GM19324 (cell line): ENCODE data around the gene CEP83.

Source experiments
- ATAC-seq: cut with Tn5 transposase; IDR thresholded peaks from one replicate; pipeline ENCODE4 v1.9.1; 2021; ENCODE audit warnings: mild to moderate bottlenecking, moderate library complexity; ENCODE audit not compliant: unreplicated experiment, low FRiP score

CEP83 gene

GRCh38 chr12:94386422-94386821 is 73.2 kb downstream of the CEP83 start:
- ATAC-seq: no peak

- no peak for ATAC-seq
These were observed 75.6 kb downstream of the CEP83 start for GRCh38 chr12:94384030-94384429.

- no peak for ATAC-seq
These were observed 79.2 kb downstream of the CEP83 start for GRCh38 chr12:94380507-94380906.

GRCh38 chr12:94379479-94380113 is 80.1 kb downstream of the CEP83 start:
- ATAC-seq: no peak

GRCh38 chr12:94377599-94377998 is 82.1 kb downstream of the CEP83 start:
- no peak for ATAC-seq

- ATAC-seq: no peak
These were observed 85.5 kb downstream of the CEP83 start for GRCh38 chr12:94374124-94374523.

GRCh38 chr12:94372461-94372860 is 87.2 kb downstream of the CEP83 start:
- no peak for ATAC-seq

- no peak for ATAC-seq
These were observed 97.0 kb downstream of the CEP83 start for GRCh38 chr12:94362653-94363052.

- no peak for ATAC-seq
These were observed 99.9 kb downstream of the CEP83 start for GRCh38 chr12:94359761-94360160.

GRCh38 chr12:94353130-94353529 is 106.5 kb downstream of the CEP83 start:
- no peak for ATAC-seq

GRCh38 chr12:94340573-94340972 is 119.1 kb downstream of the CEP83 start:
- ATAC-seq: no peak

- ATAC-seq: no peak
These were observed 121.5 kb downstream of the CEP83 start for GRCh38 chr12:94338006-94338794.

- ATAC-seq: no peak
These were observed 123.3 kb downstream of the CEP83 start for GRCh38 chr12:94336211-94336925.

- ATAC-seq: no peak
These were observed 126.3 kb downstream of the CEP83 start for GRCh38 chr12:94333396-94333795.

GRCh38 chr12:94329366-94329765 is 130.3 kb downstream of the CEP83 start:
- no peak for ATAC-seq

- ATAC-seq: no peak
These were observed 131.9 kb downstream of the CEP83 start for GRCh38 chr12:94327809-94328208.

GRCh38 chr12:94326727-94327126 is 132.9 kb downstream of the CEP83 start:
- no peak for ATAC-seq

- ATAC-seq: no peak
These were observed 133.4 kb downstream of the CEP83 start for GRCh38 chr12:94326234-94326633.

- ATAC-seq: no peak
These were observed 137.3 kb downstream of the CEP83 start for GRCh38 chr12:94322346-94322745.

- no peak for ATAC-seq
These were observed 139.6 kb downstream of the CEP83 start for GRCh38 chr12:94320109-94320508.

- no peak for ATAC-seq
These were observed 141.5 kb downstream of the CEP83 start for GRCh38 chr12:94318181-94318580.
